OCI-LY3 (cell line): Measurements from ENCODE around the gene PITPNM3.

ENCODE experiments used
- EZH2phosphoT487 ChIP-seq: fragments of 200-600 bp; shearing (Covaris generic); IDR thresholded peaks from 2 replicates; pipeline ENCODE4 v1.6.1; 2018; ENCODE audit warnings: antibody characterized with exemption, mixed run types, low read depth
- TF ChIP-seq, protein P1 (sequence below): fragments of 200-600, 300-600 bp; sonication (generic); IDR thresholded peaks from 2 replicates; pipeline ENCODE4 v1.5.1; 2014; ENCODE audit warnings: antibody characterized with exemption, low read length, low read depth

DNA sequence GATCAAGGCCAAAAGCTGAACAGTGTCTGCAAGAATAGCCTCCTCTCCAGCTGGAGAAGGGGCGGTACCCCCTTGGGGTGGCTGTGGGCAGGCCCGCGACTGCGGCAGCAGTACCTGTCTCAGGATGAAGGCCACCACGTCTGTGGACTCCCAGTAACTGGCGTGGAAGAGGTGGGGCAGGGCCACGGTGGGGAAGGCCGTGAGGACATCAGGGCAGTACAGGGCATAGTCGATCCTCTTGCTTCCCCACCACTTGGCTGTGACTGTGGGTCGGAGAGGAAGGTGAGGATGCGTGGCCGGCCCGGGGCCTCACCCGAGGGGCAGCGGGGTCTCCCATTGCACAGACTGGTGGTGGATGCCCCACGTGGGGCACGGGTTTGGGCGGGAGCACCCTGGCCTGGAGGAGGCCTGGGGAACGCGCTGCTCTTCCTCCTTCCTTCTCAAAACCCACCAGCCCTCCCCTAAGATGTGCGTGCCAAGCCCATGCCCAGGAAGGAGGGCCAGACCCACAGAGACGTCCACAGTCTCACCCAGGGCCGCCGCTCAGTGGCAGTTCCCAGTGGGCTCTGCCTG is 86.1 kb downstream of the PITPNM3 start:
- TF ChIP-seq, protein P1, sequence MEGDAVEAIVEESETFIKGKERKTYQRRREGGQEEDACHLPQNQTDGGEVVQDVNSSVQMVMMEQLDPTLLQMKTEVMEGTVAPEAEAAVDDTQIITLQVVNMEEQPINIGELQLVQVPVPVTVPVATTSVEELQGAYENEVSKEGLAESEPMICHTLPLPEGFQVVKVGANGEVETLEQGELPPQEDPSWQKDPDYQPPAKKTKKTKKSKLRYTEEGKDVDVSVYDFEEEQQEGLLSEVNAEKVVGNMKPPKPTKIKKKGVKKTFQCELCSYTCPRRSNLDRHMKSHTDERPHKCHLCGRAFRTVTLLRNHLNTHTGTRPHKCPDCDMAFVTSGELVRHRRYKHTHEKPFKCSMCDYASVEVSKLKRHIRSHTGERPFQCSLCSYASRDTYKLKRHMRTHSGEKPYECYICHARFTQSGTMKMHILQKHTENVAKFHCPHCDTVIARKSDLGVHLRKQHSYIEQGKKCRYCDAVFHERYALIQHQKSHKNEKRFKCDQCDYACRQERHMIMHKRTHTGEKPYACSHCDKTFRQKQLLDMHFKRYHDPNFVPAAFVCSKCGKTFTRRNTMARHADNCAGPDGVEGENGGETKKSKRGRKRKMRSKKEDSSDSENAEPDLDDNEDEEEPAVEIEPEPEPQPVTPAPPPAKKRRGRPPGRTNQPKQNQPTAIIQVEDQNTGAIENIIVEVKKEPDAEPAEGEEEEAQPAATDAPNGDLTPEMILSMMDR, result no peak
- TF ChIP-seq EZH2phosphoT487, result no peak
